Esophagus squamous epithelium (tissue), 5 donors: Measurements from ENCODE around the gene SPACA4. TPM values are rescaled to one million over a fixed set of nuclear protein-coding genes. Genes with fewer than 3 reads are reported as not detected.

Source experiments
- DNase-seq: peaks from one replicate; lab custom pipeline; 2025; lab: John Stamatoyannopoulos, UW
- H3K27ac ChIP-seq, 4 donors: fragments of 200-600 bp; sonication (generic); one replicate each; pipeline ENCODE4 v1.5.1; 2016 to 2019; ENCODE audit warnings: mild to moderate bottlenecking in 1 of 4
- H3K27me3 ChIP-seq, 4 donors: fragments of 200-600 bp; sonication (generic); 1 replicate in 3 of 4; 2 replicates in 1 of 4; pipeline versions ENCODE4 v1.5.1 to v1.6.0; 2017 to 2021; ENCODE audit warnings: antibody characterized with exemption in 1 of 4
- H3K36me3 ChIP-seq, 3 donors: fragments of 200-600 bp; sonication (generic); one replicate each; pipeline ENCODE4 v1.5.1; 2016 to 2019
- H3K4me1 ChIP-seq, 3 donors: fragments of 200-600 bp; sonication (generic); one replicate each; pipeline ENCODE4 v1.5.1; 2017 to 2019
- H3K4me3 ChIP-seq, 4 donors: fragments of 200-600 bp; sonication (generic); 1 replicate in 3 of 4; 2 replicates in 1 of 4; pipeline ENCODE4 v1.5.1; 2016 to 2019; ENCODE audit warnings: mild to moderate bottlenecking in 2 of 4, moderate library complexity in 1 of 4
- H3K9me3 ChIP-seq, 3 donors: fragments of 200-600 bp; sonication (generic); one replicate each; pipeline ENCODE4 v1.5.1; 2016 to 2019
- POLR2A ChIP-seq, 4 donors: fragments of 450-650 bp; IDR thresholded peaks; one replicate each; pipeline ENCODE4 v1.6.1; 2017; ENCODE audit warnings: antibody characterized with exemption in 4 of 4, mild to moderate bottlenecking in 4 of 4, moderate library complexity in 3 of 4
- WGBS, 2 donors: methylation state at CpG; one replicate each; pipeline ENCODE4 v1.1.5; 2018; 5-methylcytosine and 5-hydroxymethylcytosine counted together
- intact Hi-C: fragments of 100-400 bp; cut with DNase I; formaldehyde crosslinking; loops from one replicate; pipeline ENCODE4 v1.15.0; 2022
- total RNA-seq, 4 donors: library from RNA; depleted of rRNA; stranded (reverse); fragments of >200 nt; gene quantifications; one replicate each; pipeline ENCODE4 v1.1.0, GENCODE V29; 2016
- TF ChIP-seq, protein P1 (sequence below), 6 experiments: fragments of 450-650 bp in 4 of 6; fragments of 200-600 bp in 2 of 6; sonication (generic) in 2 of 6; IDR thresholded peaks; one replicate each; pipeline ENCODE4 v1.5.1; 2016 to 2019; ENCODE audit warnings: antibody characterized with exemption in 6 of 6, mild to moderate bottlenecking in 4 of 6, moderate library complexity in 4 of 6
- donor health status: DM: yes; HTN: yes; CAD: no.

Gene SPACA4
- total RNA-seq, 4 donors from 2014 or later: 1.3 to 1.7 (median 1.4) TPM; not detected in 1

GRCh38 chr19:48648134-48648533 is 41.6 kb downstream of the SPACA4 start:
- H3K4me3 ChIP-seq: no peak overlapping the region
- H3K9me3 ChIP-seq: no peaks in the 10 kb centered on the region
- H3K27me3 ChIP-seq: no peaks in the 10 kb centered on the region
- no peak for DNase-seq
- 73 to 81% methylated on average over 2 of the region's 2 CpGs for WGBS, 2 donors
- peaks cover 7 to 45% (median 18%) of the 10 kb centered on the region in 3 donors for H3K4me1 ChIP-seq
- H3K27ac ChIP-seq: no peak overlapping the region
- no peaks in the 10 kb centered on the region for H3K36me3 ChIP-seq
- TF ChIP-seq, protein P1, sequence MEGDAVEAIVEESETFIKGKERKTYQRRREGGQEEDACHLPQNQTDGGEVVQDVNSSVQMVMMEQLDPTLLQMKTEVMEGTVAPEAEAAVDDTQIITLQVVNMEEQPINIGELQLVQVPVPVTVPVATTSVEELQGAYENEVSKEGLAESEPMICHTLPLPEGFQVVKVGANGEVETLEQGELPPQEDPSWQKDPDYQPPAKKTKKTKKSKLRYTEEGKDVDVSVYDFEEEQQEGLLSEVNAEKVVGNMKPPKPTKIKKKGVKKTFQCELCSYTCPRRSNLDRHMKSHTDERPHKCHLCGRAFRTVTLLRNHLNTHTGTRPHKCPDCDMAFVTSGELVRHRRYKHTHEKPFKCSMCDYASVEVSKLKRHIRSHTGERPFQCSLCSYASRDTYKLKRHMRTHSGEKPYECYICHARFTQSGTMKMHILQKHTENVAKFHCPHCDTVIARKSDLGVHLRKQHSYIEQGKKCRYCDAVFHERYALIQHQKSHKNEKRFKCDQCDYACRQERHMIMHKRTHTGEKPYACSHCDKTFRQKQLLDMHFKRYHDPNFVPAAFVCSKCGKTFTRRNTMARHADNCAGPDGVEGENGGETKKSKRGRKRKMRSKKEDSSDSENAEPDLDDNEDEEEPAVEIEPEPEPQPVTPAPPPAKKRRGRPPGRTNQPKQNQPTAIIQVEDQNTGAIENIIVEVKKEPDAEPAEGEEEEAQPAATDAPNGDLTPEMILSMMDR (IDR thresholded peaks at IDR 0.05): no peak
- no peak for TF ChIP-seq POLR2A (IDR thresholded peaks at IDR 0.05)
- intact Hi-C loops: no loop called here

DNA sequence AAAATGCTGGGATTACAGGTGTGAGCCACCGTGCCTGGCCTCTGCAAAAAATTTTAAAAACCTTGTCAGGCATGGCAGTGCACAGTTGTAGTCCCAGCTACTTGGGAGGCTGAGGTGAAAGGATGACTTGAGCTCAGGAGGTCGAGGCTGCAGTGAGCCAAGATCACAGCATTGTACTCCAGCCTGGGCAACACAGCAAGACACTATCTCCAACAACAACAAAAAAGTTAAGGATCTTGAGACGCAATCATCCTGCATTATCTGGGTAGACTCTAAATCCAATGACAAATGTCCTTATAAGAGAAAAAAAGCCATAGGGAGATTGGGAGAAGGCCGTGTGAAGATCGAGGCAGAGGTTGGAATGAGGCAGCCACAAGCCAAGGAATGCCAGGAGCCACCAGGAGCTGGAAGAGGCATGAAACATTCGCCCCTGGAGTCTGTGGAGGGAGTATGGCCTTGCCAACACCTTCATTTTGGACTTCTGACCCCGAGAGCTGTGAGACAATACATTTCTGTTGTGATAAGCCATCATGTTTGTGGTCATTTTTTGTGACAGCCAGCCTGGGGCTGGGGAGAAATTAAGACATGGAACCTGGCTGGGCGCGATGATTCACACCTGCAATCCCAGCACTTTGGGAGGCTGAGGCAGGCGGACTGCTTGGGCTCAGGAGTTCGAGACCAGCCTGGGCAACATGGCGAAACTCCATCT is 44.6 kb downstream of the SPACA4 start:
- DNase-seq: no peak
- Histone ChIP-seq H3K4me1 (peaks cover 0 to 23% (median 9%) of the 10 kb centered on the region in 3 donors), H3K4me3 (no peak overlapping the region), H3K36me3 (no peaks in the 10 kb centered on the region), H3K9me3 (no peaks in the 10 kb centered on the region), H3K27me3 (no peaks in the 10 kb centered on the region), H3K27ac (no peak overlapping the region)
- WGBS, 2 donors: 85 to 91% methylated on average over 9 to 10 of the region's 12 CpGs
- intact Hi-C loops: loop anchor here (10.0 kb wide), 1 partner anchor 124 kb away; no protein-coding TSS in a partner anchor
- TF ChIP-seq, protein P1 (IDR thresholded peaks at IDR 0.05): no peak
- TF ChIP-seq POLR2A (IDR thresholded peaks at IDR 0.05): no peak

- H3K4me1 ChIP-seq: peaks cover 0 to 18% (median 9%) of the 10 kb centered on the region in 3 donors
- H3K4me3 ChIP-seq: no peak overlapping the region
- intact Hi-C loops: loop anchor here (10.0 kb wide), 1 partner anchor 123 kb away; no protein-coding TSS in a partner anchor
- TF ChIP-seq, protein P1 (IDR thresholded peaks at IDR 0.05): no peak
- no peak for TF ChIP-seq POLR2A (IDR thresholded peaks at IDR 0.05)
- H3K27me3 ChIP-seq: no peaks in the 10 kb centered on the region
- H3K9me3 ChIP-seq: no peaks in the 10 kb centered on the region
- no peaks in the 10 kb centered on the region for H3K36me3 ChIP-seq
- DNase-seq: no peak
- no peak overlapping the region for H3K27ac ChIP-seq
- 79 to 86% methylated on average over 2 to 3 of the region's 5 CpGs for WGBS, 2 donors
Observed at GRCh38 chr19:48651683-48652048, 45.1 kb downstream of the SPACA4 start.

GRCh38 chr19:48654299-48655059 is 47.9 kb downstream of the SPACA4 start:
- H3K27ac ChIP-seq: no peak overlapping the region
- intact Hi-C loops: loop anchor here (10.0 kb wide), 1 partner anchor 120 kb away; no protein-coding TSS in a partner anchor
- H3K4me3 ChIP-seq: no peak overlapping the region
- no peaks in the 10 kb centered on the region for H3K9me3 ChIP-seq
- H3K36me3 ChIP-seq: no peaks in the 10 kb centered on the region
- no peak for TF ChIP-seq POLR2A (IDR thresholded peaks at IDR 0.05)
- TF ChIP-seq, protein P1 (IDR thresholded peaks at IDR 0.05): no peak
- no peaks in the 10 kb centered on the region for H3K27me3 ChIP-seq
- peaks cover 0 to 5% (median 3%) of the 10 kb centered on the region in 3 donors for H3K4me1 ChIP-seq
- DNase-seq: no peak
- WGBS, 2 donors: 72 to 83% methylated on average over 3 to 4 of the region's 11 CpGs
